ENCODE results near the gene FLACC1. TPM values are rescaled to one million over a fixed set of nuclear protein-coding genes. Genes with fewer than 3 reads are reported as not detected.

Gene FLACC1
- total RNA-seq, 1 donor from 2014 or later: 1.1 TPM

- peaks cover 4% of the 10 kb centered on the region for H3K36me3 Mint-ChIP-seq (ENCODE audit: low read depth, unreplicated experiment)
- no peaks in the 10 kb centered on the region for H3K9me3 Mint-ChIP-seq (ENCODE audit: unreplicated experiment)
- no peaks in the 10 kb centered on the region for H3K4me1 Mint-ChIP-seq (ENCODE audit: unreplicated experiment)
- TF ChIP-seq CTCF (IDR thresholded peaks at IDR 0.05; ENCODE audit: unreplicated experiment): no peak
- H3K27me3 Mint-ChIP-seq (ENCODE audit: unreplicated experiment): peaks cover 2% of the 10 kb centered on the region
- H3K27ac Mint-ChIP-seq (ENCODE audit: unreplicated experiment): no peak overlapping the region
- H3K4me3 Mint-ChIP-seq (ENCODE audit: unreplicated experiment): no peak overlapping the region
- no peak for DNase-seq (ENCODE audit: low spot score)
Observed at GRCh38 chr2:201329409-201329808, 27.7 kb downstream of the FLACC1 start.

GRCh38 chr2:201327678-201328077, 29.5 kb downstream of the FLACC1 start:
- peaks cover 15% of the 10 kb centered on the region for H3K36me3 Mint-ChIP-seq (ENCODE audit: low read depth, unreplicated experiment)
- H3K4me1 Mint-ChIP-seq (ENCODE audit: unreplicated experiment): no peaks in the 10 kb centered on the region
- no peak for TF ChIP-seq CTCF (IDR thresholded peaks at IDR 0.05; ENCODE audit: unreplicated experiment)
- H3K27ac Mint-ChIP-seq (ENCODE audit: unreplicated experiment): no peak overlapping the region
- H3K27me3 Mint-ChIP-seq (ENCODE audit: unreplicated experiment): peaks cover 2% of the 10 kb centered on the region
- no peaks in the 10 kb centered on the region for H3K9me3 Mint-ChIP-seq (ENCODE audit: unreplicated experiment)
- DNase-seq (ENCODE audit: low spot score): no peak
- H3K4me3 Mint-ChIP-seq (ENCODE audit: unreplicated experiment): no peak overlapping the region

GRCh38 chr2:201322772-201323171, 34.4 kb downstream of the FLACC1 start:
- H3K9me3 Mint-ChIP-seq (ENCODE audit: unreplicated experiment): no peaks in the 10 kb centered on the region
- H3K4me3 Mint-ChIP-seq (ENCODE audit: unreplicated experiment): no peak overlapping the region
- TF ChIP-seq CTCF (IDR thresholded peaks at IDR 0.05; ENCODE audit: unreplicated experiment): no peak
- DNase-seq (ENCODE audit: low spot score): no peak
- H3K4me1 Mint-ChIP-seq (ENCODE audit: unreplicated experiment): peaks cover 7% of the 10 kb centered on the region
- peaks cover 2% of the 10 kb centered on the region for H3K27me3 Mint-ChIP-seq (ENCODE audit: unreplicated experiment)
- peaks cover 17% of the 10 kb centered on the region for H3K36me3 Mint-ChIP-seq (ENCODE audit: low read depth, unreplicated experiment)
- H3K27ac Mint-ChIP-seq (ENCODE audit: unreplicated experiment): no peak overlapping the region

- H3K27me3 Mint-ChIP-seq (ENCODE audit: unreplicated experiment): no peaks in the 10 kb centered on the region
- no peak for DNase-seq (ENCODE audit: low spot score)
- peaks cover 17% of the 10 kb centered on the region for H3K36me3 Mint-ChIP-seq (ENCODE audit: low read depth, unreplicated experiment)
- no peaks in the 10 kb centered on the region for H3K9me3 Mint-ChIP-seq (ENCODE audit: unreplicated experiment)
- H3K4me1 Mint-ChIP-seq (ENCODE audit: unreplicated experiment): peaks cover 7% of the 10 kb centered on the region
- no peak overlapping the region for H3K27ac Mint-ChIP-seq (ENCODE audit: unreplicated experiment)
- TF ChIP-seq CTCF (IDR thresholded peaks at IDR 0.05; ENCODE audit: unreplicated experiment): no peak
- H3K4me3 Mint-ChIP-seq (ENCODE audit: unreplicated experiment): no peak overlapping the region
Observed at GRCh38 chr2:201320701-201321100, 36.4 kb downstream of the FLACC1 start.

DNA sequence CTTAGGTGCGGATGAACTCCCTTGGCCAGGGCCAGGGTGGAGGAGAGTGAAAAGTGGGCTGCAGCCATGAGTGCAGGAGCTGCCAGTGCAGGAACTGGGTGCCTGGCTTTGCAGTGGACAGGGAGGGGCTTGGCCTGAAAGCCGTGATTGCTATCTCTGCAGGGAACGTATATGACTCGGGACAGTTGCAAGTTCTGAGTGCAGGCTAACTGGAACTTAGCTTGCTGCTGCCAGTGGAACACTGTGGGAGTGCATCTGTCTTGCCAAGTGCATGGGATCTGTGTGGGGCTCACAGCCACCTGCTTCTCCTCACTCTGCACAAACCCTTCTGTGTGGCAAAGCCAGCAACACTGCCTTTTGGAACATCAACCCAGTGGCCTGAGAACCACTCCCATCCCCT, 36.9 kb downstream of the FLACC1 start:
- Mint-ChIP-seq H3K27ac (ENCODE audit: unreplicated experiment) (no peak overlapping the region), H3K9me3 (ENCODE audit: unreplicated experiment) (no peaks in the 10 kb centered on the region), H3K36me3 (ENCODE audit: low read depth, unreplicated experiment) (peaks cover 17% of the 10 kb centered on the region), H3K4me3 (ENCODE audit: unreplicated experiment) (no peak overlapping the region), H3K27me3 (ENCODE audit: unreplicated experiment) (no peaks in the 10 kb centered on the region), H3K4me1 (ENCODE audit: unreplicated experiment) (peaks cover 7% of the 10 kb centered on the region)
- no peak for TF ChIP-seq CTCF (IDR thresholded peaks at IDR 0.05; ENCODE audit: unreplicated experiment)
- DNase-seq (ENCODE audit: low spot score): no peak
